ENCODE measurements around the gene CFAP100.

DNA sequence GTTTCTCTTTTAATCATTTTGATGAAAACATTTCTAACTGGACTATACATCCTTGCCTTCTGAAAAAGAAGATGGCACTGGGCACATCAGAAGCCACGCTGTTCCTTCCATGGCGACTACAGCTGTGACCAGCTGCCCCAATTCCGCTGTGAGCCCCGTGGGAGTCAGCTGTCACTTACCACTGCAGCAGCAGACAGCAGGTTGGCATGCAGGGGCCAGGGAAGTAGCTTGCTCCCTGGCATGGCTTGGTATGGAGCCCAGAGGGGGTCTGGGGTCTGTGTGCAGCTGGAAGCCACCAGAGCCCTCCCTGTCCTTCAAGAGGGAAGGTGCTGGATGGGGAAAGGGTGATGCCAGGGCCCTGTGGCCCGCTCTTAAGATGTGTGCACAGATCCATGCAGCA, 85.5 kb downstream of the CFAP100 start:
- TF ChIP-seq, protein P1, sequence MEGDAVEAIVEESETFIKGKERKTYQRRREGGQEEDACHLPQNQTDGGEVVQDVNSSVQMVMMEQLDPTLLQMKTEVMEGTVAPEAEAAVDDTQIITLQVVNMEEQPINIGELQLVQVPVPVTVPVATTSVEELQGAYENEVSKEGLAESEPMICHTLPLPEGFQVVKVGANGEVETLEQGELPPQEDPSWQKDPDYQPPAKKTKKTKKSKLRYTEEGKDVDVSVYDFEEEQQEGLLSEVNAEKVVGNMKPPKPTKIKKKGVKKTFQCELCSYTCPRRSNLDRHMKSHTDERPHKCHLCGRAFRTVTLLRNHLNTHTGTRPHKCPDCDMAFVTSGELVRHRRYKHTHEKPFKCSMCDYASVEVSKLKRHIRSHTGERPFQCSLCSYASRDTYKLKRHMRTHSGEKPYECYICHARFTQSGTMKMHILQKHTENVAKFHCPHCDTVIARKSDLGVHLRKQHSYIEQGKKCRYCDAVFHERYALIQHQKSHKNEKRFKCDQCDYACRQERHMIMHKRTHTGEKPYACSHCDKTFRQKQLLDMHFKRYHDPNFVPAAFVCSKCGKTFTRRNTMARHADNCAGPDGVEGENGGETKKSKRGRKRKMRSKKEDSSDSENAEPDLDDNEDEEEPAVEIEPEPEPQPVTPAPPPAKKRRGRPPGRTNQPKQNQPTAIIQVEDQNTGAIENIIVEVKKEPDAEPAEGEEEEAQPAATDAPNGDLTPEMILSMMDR (IDR thresholded peaks at IDR 0.05; ENCODE audit: poor library complexity) = no peak
- no peak for TF ChIP-seq EZH2 (IDR thresholded peaks at IDR 0.05; ENCODE audit: borderline replicate concordance)
- TF ChIP-seq EZH2phosphoT487 (IDR thresholded peaks at IDR 0.05; ENCODE audit: low read depth, severe bottlenecking, unreplicated experiment) = no peak

Data from hepatocyte (in vitro differentiated cells).